ENCODE data around the gene HPCA. TPM values are rescaled to one million over a fixed set of nuclear protein-coding genes. Genes with fewer than 3 reads are reported as not detected.

HPCA gene
- total and polyA plus RNA-seq, 2 of the 13 experiments (the other 11 are each of a cell fraction or from before 2014, with no cell fraction given), result not detected

- TF ChIP-seq, protein P1, sequence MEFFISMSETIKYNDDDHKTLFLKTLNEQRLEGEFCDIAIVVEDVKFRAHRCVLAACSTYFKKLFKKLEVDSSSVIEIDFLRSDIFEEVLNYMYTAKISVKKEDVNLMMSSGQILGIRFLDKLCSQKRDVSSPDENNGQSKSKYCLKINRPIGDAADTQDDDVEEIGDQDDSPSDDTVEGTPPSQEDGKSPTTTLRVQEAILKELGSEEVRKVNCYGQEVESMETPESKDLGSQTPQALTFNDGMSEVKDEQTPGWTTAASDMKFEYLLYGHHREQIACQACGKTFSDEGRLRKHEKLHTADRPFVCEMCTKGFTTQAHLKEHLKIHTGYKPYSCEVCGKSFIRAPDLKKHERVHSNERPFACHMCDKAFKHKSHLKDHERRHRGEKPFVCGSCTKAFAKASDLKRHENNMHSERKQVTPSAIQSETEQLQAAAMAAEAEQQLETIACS (CRISPR knock-in tag; IDR thresholded peaks at IDR 0.05), result no peak
- no peak for TF ChIP-seq ETV6 (CRISPR knock-in tag; conservative IDR thresholded peaks at IDR 0.05)
- TF ChIP-seq ARNTL (CRISPR knock-in tag; IDR thresholded peaks at IDR 0.05), result 0 out of 2 replicates have a peak, but pooled peaks have one; percentile 28
- no peak for TF ChIP-seq HOXD1 (CRISPR knock-in tag; IDR thresholded peaks at IDR 0.05)
- TF ChIP-seq ZNF225 (CRISPR knock-in tag; IDR thresholded peaks at IDR 0.05), result no peak
- peak; percentile 61; the same call in 1 of the 2 replicates for TF ChIP-seq ZNF644 (CRISPR knock-in tag; IDR thresholded peaks at IDR 0.05; ENCODE audit: low read depth)
- TF ChIP-seq, protein P2, sequence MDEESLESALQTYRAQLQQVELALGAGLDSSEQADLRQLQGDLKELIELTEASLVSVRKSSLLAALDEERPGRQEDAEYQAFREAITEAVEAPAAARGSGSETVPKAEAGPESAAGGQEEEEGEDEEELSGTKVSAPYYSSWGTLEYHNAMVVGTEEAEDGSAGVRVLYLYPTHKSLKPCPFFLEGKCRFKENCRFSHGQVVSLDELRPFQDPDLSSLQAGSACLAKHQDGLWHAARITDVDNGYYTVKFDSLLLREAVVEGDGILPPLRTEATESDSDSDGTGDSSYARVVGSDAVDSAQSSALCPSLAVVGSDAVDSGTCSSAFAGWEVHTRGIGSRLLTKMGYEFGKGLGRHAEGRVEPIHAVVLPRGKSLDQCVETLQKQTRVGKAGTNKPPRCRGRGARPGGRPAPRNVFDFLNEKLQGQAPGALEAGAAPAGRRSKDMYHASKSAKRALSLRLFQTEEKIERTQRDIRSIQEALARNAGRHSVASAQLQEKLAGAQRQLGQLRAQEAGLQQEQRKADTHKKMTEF (CRISPR knock-in tag; IDR thresholded peaks at IDR 0.05), result peak; percentile 86
- no peak for TF ChIP-seq ZNF138 (CRISPR knock-in tag; IDR thresholded peaks at IDR 0.05; ENCODE audit: low read depth)
- 0 out of 2 replicates have a peak, but pooled peaks have one; percentile 47 for TF ChIP-seq ZNF670 (CRISPR knock-in tag; IDR thresholded peaks at IDR 0.05; ENCODE audit: borderline replicate concordance)
- no peak for TF ChIP-seq GZF1 (CRISPR knock-in tag; IDR thresholded peaks at IDR 0.05)
- no peak for TF ChIP-seq TGIF2 (CRISPR knock-in tag; IDR thresholded peaks at IDR 0.05)
- TF ChIP-seq PHF21A (CRISPR knock-in tag; IDR thresholded peaks at IDR 0.05), result peak; percentile 90
- peak; percentile 89 for TF ChIP-seq SAP130 (CRISPR knock-in tag; IDR thresholded peaks at IDR 0.05; ENCODE audit: low read depth)
- TF ChIP-seq NR2F6 (IDR thresholded peaks at IDR 0.05), result no peak
- TF ChIP-seq NR2F6 (CRISPR knock-in tag; IDR thresholded peaks at IDR 0.05), result peak; percentile 61; the same call in 1 of the 2 replicates
- peak; percentile 66; the same call in 1 of the 2 replicates for TF ChIP-seq GABPB1 (CRISPR knock-in tag; IDR thresholded peaks at IDR 0.05)
- peak; percentile 74; the same call in 1 of the 2 replicates for TF ChIP-seq ZNF607 (CRISPR knock-in tag; IDR thresholded peaks at IDR 0.05; ENCODE audit: borderline replicate concordance)
- TF ChIP-seq, protein P3, sequence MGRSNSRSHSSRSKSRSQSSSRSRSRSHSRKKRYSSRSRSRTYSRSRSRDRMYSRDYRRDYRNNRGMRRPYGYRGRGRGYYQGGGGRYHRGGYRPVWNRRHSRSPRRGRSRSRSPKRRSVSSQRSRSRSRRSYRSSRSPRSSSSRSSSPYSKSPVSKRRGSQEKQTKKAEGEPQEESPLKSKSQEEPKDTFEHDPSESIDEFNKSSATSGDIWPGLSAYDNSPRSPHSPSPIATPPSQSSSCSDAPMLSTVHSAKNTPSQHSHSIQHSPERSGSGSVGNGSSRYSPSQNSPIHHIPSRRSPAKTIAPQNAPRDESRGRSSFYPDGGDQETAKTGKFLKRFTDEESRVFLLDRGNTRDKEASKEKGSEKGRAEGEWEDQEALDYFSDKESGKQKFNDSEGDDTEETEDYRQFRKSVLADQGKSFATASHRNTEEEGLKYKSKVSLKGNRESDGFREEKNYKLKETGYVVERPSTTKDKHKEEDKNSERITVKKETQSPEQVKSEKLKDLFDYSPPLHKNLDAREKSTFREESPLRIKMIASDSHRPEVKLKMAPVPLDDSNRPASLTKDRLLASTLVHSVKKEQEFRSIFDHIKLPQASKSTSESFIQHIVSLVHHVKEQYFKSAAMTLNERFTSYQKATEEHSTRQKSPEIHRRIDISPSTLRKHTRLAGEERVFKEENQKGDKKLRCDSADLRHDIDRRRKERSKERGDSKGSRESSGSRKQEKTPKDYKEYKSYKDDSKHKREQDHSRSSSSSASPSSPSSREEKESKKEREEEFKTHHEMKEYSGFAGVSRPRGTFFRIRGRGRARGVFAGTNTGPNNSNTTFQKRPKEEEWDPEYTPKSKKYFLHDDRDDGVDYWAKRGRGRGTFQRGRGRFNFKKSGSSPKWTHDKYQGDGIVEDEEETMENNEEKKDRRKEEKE (IDR thresholded peaks at IDR 0.05), result no peak
- no peak for TF ChIP-seq ZNF549 (CRISPR knock-in tag; IDR thresholded peaks at IDR 0.05)
- peak; percentile 71 for TF ChIP-seq ZMYM4 (CRISPR knock-in tag; IDR thresholded peaks at IDR 0.05)
- peak; percentile 73; the same call in 1 of the 2 replicates for TF ChIP-seq ZNF609 (CRISPR knock-in tag; IDR thresholded peaks at IDR 0.05; ENCODE audit: borderline replicate concordance)
- 0 out of 2 replicates have a peak, but pooled peaks have one; percentile 69 for TF ChIP-seq ZNF124 (CRISPR knock-in tag; IDR thresholded peaks at IDR 0.05)
Observed at GRCh38 chr1:32933742-32934322, 47.5 kb downstream of the HPCA start (continued).
